ENCODE measurements around the gene RCC1.

RCC1 gene

DNA sequence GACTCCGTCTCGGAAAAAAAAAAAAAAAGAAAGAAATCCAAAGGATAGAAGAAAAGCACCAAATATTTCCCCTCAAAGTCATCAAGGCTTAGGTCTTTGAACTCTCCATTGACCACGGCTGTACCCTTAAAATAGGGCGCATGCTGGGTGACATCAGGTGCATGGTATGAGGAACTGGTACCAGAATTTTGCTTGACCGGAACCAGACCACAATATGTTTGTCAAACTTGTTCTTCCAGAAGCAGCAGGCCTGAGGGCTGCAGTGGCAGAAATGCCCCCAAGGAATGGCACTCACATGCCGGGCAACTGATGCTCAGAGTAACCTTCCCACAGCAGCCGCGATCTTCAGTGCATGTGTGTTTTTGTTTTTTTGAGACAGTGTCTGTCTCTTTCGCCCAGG lies 21.0 kb downstream of the RCC1 start:
- ChIA-PET CTCF (no interaction called here), POLR2A (no interaction called here)
- TF ChIP-seq NFRKB (IDR thresholded peaks at IDR 0.05) (no peak), LEF1 (IDR thresholded peaks at IDR 0.05; ENCODE audit: borderline replicate concordance) (no peak), ZNF384 (IDR thresholded peaks at IDR 0.05) (no peak), SP1 (IDR thresholded peaks at IDR 0.05) (no peak), ELF4 (IDR thresholded peaks at IDR 0.05) (no peak), CTBP1 (IDR thresholded peaks at IDR 0.05; ENCODE audit: borderline replicate concordance) (no peak), FOXM1 (IDR thresholded peaks at IDR 0.05; ENCODE audit: borderline replicate concordance) (no peak), HDGF (IDR thresholded peaks at IDR 0.05; ENCODE audit: borderline replicate concordance) (no peak), BHLHE40 (IDR thresholded peaks at IDR 0.05; ENCODE audit: borderline replicate concordance) (no peak), FOXA1 (IDR thresholded peaks at IDR 0.05) (no peak), L3MBTL2 (conservative IDR thresholded peaks at IDR 0.05) (no peak), TARDBP (IDR thresholded peaks at IDR 0.05) (no peak)
- TF ChIP-seq, protein P1, sequence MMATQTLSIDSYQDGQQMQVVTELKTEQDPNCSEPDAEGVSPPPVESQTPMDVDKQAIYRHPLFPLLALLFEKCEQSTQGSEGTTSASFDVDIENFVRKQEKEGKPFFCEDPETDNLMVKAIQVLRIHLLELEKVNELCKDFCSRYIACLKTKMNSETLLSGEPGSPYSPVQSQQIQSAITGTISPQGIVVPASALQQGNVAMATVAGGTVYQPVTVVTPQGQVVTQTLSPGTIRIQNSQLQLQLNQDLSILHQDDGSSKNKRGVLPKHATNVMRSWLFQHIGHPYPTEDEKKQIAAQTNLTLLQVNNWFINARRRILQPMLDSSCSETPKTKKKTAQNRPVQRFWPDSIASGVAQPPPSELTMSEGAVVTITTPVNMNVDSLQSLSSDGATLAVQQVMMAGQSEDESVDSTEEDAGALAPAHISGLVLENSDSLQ (IDR thresholded peaks at IDR 0.05) = no peak
- DNase-seq (ENCODE audit: extremely low spot score) = no peak

DNA sequence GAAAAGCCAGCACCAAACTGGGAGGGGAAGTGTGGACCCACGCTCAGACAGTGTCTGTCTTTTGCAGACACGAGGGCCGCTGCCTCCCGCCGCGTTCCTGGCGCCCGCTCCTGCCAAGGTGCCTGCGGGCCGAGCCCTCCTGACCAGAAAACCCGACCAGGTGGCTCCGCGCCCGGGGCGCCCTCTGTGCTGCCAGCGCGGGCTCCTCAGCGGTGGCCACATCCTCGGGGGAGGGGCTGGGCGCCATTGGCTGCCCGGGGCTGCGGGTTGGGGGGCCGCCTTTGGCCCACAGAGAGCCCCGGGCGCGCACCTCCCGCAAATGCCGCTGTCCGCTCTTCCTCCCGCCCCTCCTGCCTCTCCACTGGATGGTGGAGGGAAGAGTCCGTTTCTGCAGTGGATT lies 24.6 kb downstream of the RCC1 start:
- CTCF ChIA-PET = interaction anchor here (0.6 to 0.7 kb wide), 2 partner anchors 21 to 354 kb away, joined by 3 to 12 read pairs; no protein-coding TSS in a partner anchor
- no peak for DNase-seq (ENCODE audit: extremely low spot score)
- TF ChIP-seq NFRKB (IDR thresholded peaks at IDR 0.05) (no peak), LEF1 (IDR thresholded peaks at IDR 0.05; ENCODE audit: borderline replicate concordance) (no peak), CTBP1 (IDR thresholded peaks at IDR 0.05; ENCODE audit: borderline replicate concordance) (no peak), L3MBTL2 (conservative IDR thresholded peaks at IDR 0.05) (no peak), FOXA1 (IDR thresholded peaks at IDR 0.05) (no peak)
- POLR2A ChIA-PET = no interaction called here

DNA sequence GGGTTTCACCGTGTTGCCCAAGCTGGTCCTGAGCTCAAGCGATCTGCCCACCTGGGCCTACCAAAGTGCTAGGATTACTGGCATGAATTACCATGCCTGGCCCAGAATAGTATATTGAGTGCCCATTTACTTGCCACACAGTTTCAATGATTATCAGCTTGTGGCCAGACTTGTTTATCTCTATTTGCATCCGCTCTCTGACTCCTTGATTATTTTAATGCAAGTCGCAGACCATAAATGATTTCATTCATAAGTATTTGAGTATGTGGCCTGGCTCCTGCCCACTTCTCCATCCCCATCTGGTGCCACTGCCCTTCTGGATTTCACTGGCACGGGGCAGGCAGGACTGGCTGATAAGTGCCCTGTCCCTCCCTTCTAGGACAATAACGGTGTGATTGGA lies 28.8 kb downstream of the RCC1 start:
- DNase-seq (ENCODE audit: extremely low spot score) = no peak
- TF ChIP-seq NFRKB (IDR thresholded peaks at IDR 0.05) (no peak), ZNF384 (IDR thresholded peaks at IDR 0.05) (no peak), FOXA1 (IDR thresholded peaks at IDR 0.05) (no peak), ELF4 (IDR thresholded peaks at IDR 0.05) (no peak), ARNT (IDR thresholded peaks at IDR 0.05) (no peak), HDGF (IDR thresholded peaks at IDR 0.05; ENCODE audit: borderline replicate concordance) (no peak), FOXM1 (IDR thresholded peaks at IDR 0.05; ENCODE audit: borderline replicate concordance) (no peak), LEF1 (IDR thresholded peaks at IDR 0.05; ENCODE audit: borderline replicate concordance) (no peak), SP1 (IDR thresholded peaks at IDR 0.05) (no peak), CTBP1 (IDR thresholded peaks at IDR 0.05; ENCODE audit: borderline replicate concordance) (no peak), SUZ12 (IDR thresholded peaks at IDR 0.05) (no peak), L3MBTL2 (conservative IDR thresholded peaks at IDR 0.05) (no peak), FOXK2 (IDR thresholded peaks at IDR 0.05) (no peak), BHLHE40 (IDR thresholded peaks at IDR 0.05; ENCODE audit: borderline replicate concordance) (no peak), TARDBP (IDR thresholded peaks at IDR 0.05) (no peak)
- TF ChIP-seq, protein P1 (IDR thresholded peaks at IDR 0.05) = no peak
- ChIA-PET CTCF (no interaction called here), POLR2A (interaction anchor here (1.1 kb wide), 1 partner anchor 46 kb away, joined by 3 read pairs; no protein-coding TSS in a partner anchor)

DNA sequence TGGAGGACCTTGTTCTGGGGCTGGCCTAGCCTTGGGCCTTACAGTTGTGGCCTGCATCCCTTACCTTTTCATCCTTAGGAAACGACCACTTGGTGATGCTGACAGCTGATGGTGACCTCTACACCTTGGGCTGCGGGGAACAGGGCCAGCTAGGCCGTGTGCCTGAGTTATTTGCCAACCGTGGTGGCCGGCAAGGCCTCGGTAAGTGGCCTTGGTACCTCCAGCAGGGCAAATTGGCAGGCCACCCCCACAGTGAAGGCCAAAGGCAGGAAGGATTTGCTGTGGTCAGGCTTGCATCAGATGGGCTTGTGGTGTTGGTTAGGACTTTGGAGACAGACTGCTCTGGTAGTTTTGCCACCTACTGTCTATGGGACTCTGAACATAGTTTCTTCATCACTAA lies 29.3 kb downstream of the RCC1 start:
- no peak for DNase-seq (ENCODE audit: extremely low spot score)
- POLR2A ChIA-PET = no interaction called here
- TF ChIP-seq FOXK2 (IDR thresholded peaks at IDR 0.05) = no peak
- TF ChIP-seq, protein P1 (IDR thresholded peaks at IDR 0.05) = no peak
- no peak for TF ChIP-seq ARNT (IDR thresholded peaks at IDR 0.05)
- TF ChIP-seq HDGF (IDR thresholded peaks at IDR 0.05; ENCODE audit: borderline replicate concordance) = no peak
- TF ChIP-seq CTBP1 (IDR thresholded peaks at IDR 0.05; ENCODE audit: borderline replicate concordance) = no peak
- no peak for TF ChIP-seq NFRKB (IDR thresholded peaks at IDR 0.05)
- TF ChIP-seq BHLHE40 (IDR thresholded peaks at IDR 0.05; ENCODE audit: borderline replicate concordance) = no peak
- TF ChIP-seq FOXM1 (IDR thresholded peaks at IDR 0.05; ENCODE audit: borderline replicate concordance) = no peak
- CTCF ChIA-PET = no interaction called here

DNA sequence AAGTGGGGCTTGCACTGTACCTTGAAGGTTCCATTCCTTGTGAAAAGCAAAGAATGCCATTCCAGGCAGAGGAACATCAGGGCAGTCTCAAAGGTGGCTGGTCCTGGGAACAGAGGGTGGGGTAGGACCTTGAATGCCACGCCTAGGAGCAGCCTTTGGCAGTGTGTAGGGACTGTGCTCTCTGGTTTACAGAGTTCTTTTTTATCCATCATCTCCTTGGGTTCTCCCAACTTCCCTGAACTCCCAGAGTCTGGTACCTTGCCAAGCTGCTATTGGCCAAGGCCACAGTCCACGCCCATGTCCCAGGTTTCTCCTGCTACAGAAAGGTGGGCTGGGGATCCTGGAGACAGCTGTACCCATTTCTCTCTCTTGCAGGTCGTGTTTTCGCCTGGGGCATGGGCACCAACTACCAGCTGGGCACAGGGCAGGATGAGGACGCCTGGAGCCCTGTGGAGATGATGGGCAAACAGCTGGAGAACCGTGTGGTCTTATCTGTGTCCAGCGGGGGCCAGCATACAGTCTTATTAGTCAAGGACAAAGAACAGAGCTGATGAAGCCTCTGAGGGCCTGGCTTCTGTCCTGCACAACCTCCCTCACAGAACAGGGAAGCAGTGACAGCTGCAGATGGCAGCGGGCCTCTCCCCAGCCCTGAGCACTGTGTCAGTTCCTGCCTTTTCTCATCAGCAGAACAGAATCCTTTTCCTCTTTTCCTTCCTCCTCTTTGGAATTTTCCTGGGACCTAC lies 31.8 kb downstream of the RCC1 start:
- POLR2A ChIA-PET = interaction anchor here (1.8 kb wide), 1 partner anchor 44 kb away, joined by 8 read pairs; no protein-coding TSS in a partner anchor
- CTCF ChIA-PET = interaction anchor here (0.5 kb wide), 1 partner anchor 65 kb away, joined by 6 read pairs; no protein-coding TSS in a partner anchor

DNA sequence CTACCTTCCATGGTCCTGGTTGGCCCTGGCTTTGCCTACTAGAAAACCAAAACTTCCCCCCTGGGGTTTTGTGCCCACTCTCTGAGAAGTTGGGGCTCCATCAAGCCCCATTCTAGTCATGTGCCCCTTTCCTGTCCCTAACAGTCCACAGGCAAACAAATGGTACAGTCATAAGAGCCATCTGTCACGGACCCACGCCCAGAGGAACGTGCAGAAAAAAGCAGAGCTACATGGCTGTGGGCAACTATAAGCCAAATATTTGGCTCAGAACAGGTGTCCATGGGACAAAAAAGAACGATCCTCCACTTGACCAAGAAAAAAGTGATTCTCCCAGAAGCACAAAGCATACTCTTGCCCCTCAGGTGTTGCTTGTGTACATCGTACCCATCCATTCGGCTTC lies 32.4 kb downstream of the RCC1 start:
- CTCF ChIA-PET = no interaction called here
- TF ChIP-seq HDGF (IDR thresholded peaks at IDR 0.05; ENCODE audit: borderline replicate concordance) (no peak), TARDBP (IDR thresholded peaks at IDR 0.05) (no peak), LEF1 (IDR thresholded peaks at IDR 0.05; ENCODE audit: borderline replicate concordance) (no peak), CTBP1 (IDR thresholded peaks at IDR 0.05; ENCODE audit: borderline replicate concordance) (no peak), FOXK2 (IDR thresholded peaks at IDR 0.05) (no peak), L3MBTL2 (conservative IDR thresholded peaks at IDR 0.05) (no peak), ARNT (IDR thresholded peaks at IDR 0.05) (no peak), FOXA1 (IDR thresholded peaks at IDR 0.05) (no peak), NFRKB (IDR thresholded peaks at IDR 0.05) (no peak), SP1 (IDR thresholded peaks at IDR 0.05) (no peak), BHLHE40 (IDR thresholded peaks at IDR 0.05; ENCODE audit: borderline replicate concordance) (no peak), ZNF384 (IDR thresholded peaks at IDR 0.05) (no peak), ELF4 (IDR thresholded peaks at IDR 0.05) (no peak), FOXM1 (IDR thresholded peaks at IDR 0.05; ENCODE audit: borderline replicate concordance) (no peak), SUZ12 (IDR thresholded peaks at IDR 0.05) (no peak)
- TF ChIP-seq, protein P1 (IDR thresholded peaks at IDR 0.05) = no peak
- POLR2A ChIA-PET = interaction anchor here (1.8 kb wide), 1 partner anchor 43 kb away, joined by 8 read pairs; no protein-coding TSS in a partner anchor
- no peak for DNase-seq (ENCODE audit: extremely low spot score)

More for the DNA sequence above, 31.8 kb downstream of the RCC1 start:
- TF ChIP-seq LEF1 (IDR thresholded peaks at IDR 0.05; ENCODE audit: borderline replicate concordance) (no peak), L3MBTL2 (conservative IDR thresholded peaks at IDR 0.05) (no peak), NFRKB (IDR thresholded peaks at IDR 0.05) (no peak), SP1 (IDR thresholded peaks at IDR 0.05) (no peak), HDGF (IDR thresholded peaks at IDR 0.05; ENCODE audit: borderline replicate concordance) (no peak), ZNF384 (IDR thresholded peaks at IDR 0.05) (no peak), BHLHE40 (IDR thresholded peaks at IDR 0.05; ENCODE audit: borderline replicate concordance) (no peak), FOXK2 (IDR thresholded peaks at IDR 0.05) (no peak), FOXM1 (IDR thresholded peaks at IDR 0.05; ENCODE audit: borderline replicate concordance) (no peak)
- no peak for DNase-seq (ENCODE audit: extremely low spot score)

All from HEK293T (cell line).